Occipital lobe (tissue), 2 donors: ENCODE measurements around the gene SIX5. TPM values are rescaled to one million over a fixed set of nuclear protein-coding genes. Genes with fewer than 3 reads are reported as not detected.

Experiments used
- DNase-seq: peaks from one replicate; lab custom pipeline; 2025; lab: John Stamatoyannopoulos, UW
- total RNA-seq: library from RNA; depleted of rRNA; stranded (reverse); fragments of >200 nt; gene quantifications from one replicate; pipeline ENCODE4 v1.2.3, GENCODE V29; 2014

SIX5 gene
- total RNA-seq, 1 donor from 2014 or later, result 1.2 TPM

DNA sequence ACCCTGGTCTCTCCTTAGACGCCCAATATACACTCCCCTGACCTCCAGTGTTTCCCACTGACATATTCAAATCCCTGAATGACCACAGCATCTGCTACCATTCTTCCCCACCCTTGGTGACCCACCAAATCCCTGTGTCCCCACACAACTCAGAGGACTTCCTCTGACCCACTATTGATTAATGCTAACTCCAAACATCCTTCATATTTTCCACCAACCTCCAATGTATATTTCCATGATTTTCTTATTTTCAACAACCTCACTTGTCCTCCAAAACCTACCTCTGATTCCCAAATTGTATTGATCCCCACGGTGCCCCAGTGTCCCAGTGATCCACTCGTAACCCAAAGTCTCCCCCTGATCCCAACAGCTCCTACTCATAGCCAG, 24.1 kb upstream of the SIX5 start:
- DNase-seq, result no peak

- DNase-seq, result peak; percentile 99
Observed at GRCh38 chr19:45792470-45793177, 23.6 kb upstream of the SIX5 start, which contains the start of gene DMWD. DMWD (minus strand) TSS chr19:45792845; CDS start chr19:45792756, 89 bp downstream.

- DNase-seq, result no peak
Observed at GRCh38 chr19:45791744-45792469, 22.9 kb upstream of the SIX5 start.

DNA sequence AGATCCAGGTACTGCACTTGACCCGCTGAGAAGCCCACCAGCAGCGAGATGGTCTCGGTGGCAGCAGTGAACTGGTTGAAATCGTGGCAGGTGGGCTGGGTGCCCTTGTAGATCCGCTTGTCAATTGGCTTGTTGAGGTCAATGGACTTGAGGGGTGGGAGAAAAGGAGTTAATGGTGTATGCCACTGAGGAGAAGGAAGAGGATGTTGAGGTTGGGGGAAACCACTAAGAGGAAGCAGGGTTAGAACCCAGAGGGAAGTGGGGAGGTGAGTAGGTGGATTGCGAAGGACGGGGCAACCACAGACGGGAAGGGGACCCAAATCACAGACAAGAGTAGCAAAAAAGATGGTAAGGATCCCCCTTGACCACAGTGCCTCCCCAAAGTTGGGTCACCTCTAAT, 21.9 kb upstream of the SIX5 start:
- DNase-seq, result no peak

DNA sequence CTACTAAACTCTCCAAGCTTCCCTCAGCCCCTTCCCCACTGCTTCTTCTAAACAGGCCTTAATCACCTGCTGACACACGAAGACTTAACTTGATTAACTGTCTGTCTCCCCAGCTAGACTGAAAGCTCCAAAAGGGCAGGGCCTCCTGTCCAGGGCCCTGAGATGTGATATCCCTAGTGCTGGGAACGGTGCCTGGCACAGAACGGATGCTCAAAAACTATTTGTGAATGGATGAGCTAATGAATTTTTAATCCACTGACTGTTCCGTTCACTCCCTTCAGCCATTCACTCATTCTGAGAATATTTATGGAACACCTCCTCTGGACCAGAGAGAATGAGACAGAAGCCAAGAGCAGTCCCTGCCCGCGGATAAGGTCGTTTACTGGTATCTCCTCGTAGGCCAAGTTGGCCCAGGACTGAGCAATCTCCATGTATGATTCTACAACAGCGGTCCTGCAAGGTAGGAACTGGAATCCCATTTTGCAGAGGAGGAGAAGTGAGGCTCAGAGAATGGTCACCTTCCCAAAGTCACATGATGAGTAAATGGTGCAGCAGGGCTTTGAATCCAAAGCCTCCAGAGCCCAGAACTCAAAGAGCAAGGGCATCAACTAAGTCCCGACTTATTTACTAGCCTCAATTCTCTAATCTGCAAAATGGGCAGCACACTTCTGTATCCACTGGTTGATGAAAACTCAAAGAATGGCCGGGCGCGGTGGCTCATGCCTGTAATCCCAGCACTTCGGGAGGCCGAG, 20.2 kb upstream of the SIX5 start:
- DNase-seq, result no peak

- DNase-seq, result no peak
Observed at GRCh38 chr19:45786533-45786894, 17.5 kb upstream of the SIX5 start.

DNA sequence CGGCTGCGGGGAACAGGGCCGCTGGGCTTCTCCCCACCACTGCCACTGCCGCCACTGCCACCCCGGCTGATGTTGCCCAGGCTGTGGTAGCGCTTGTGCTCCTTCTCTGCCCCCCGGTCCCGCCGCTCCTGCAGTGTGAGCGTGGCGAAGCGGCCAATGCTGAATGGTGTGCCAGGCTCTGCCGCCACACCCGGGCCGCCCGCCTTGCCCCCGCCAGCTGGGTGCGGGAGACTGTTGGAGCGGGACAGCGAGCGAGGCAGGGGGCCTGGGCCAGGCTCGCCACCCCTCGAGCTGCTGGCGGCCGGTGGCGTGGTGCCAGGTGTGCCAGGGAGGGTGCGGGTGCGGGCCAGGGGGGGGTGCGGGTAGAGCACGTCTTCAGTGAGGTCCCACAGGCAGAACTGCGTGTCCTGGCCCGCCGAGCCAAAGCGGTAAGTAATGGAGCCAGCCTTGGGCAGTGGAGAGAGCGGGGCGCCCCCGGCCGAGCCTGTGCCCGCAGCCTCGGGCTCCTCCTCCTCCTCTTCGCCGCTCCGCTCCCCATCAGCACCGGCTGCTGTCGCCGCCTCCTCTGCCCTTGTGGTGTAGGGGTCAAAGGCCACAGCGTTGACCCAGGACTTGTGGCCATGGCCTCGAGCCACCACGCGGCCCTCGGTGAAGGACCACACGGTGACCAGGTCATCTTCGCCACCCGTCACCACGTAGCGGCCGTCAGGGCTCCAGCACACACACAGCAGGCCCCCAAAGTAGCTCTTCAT, 16.9 kb upstream of the SIX5 start:
- no peak for DNase-seq

DNA sequence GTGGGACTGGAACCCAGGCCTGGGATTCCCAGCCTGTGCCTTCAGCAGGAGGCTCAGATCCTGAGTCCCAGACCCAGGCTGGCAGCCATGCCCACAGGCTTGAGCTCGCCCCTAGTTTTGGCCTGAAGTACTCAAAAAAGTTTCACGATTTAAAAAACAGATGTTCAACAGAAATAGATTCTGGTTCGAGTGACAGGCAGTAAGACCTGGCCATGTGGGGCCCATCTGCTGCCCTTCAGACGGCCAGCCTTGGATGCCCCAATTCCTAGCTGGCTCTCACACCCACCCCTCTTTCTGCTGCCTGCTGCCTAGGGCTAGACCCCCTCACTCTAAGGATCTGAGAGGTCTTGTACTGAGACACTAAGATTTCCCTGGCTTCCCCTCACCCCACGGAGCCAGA, 16.0 kb upstream of the SIX5 start:
- no peak for DNase-seq

DNA sequence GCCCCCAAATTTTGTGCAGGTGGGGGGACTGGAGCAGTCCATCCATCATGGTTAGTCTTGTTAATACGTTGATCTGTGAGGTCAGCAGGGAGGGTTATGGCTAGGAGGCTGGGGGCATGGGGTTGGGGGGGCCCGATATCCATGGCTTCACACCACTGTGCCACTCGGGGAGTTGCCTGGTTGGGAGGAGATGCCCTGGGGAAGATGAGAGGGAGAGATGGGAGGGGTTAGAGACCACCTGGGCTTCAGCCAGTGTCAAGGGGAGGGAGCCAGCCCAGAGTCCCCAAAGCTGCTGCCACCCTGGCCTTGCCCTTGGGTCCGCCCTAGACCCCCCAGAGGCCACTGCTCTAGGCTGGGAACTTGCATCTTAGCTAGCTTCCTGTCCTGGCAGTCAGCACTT, 15.0 kb upstream of the SIX5 start:
- no peak for DNase-seq

DNA sequence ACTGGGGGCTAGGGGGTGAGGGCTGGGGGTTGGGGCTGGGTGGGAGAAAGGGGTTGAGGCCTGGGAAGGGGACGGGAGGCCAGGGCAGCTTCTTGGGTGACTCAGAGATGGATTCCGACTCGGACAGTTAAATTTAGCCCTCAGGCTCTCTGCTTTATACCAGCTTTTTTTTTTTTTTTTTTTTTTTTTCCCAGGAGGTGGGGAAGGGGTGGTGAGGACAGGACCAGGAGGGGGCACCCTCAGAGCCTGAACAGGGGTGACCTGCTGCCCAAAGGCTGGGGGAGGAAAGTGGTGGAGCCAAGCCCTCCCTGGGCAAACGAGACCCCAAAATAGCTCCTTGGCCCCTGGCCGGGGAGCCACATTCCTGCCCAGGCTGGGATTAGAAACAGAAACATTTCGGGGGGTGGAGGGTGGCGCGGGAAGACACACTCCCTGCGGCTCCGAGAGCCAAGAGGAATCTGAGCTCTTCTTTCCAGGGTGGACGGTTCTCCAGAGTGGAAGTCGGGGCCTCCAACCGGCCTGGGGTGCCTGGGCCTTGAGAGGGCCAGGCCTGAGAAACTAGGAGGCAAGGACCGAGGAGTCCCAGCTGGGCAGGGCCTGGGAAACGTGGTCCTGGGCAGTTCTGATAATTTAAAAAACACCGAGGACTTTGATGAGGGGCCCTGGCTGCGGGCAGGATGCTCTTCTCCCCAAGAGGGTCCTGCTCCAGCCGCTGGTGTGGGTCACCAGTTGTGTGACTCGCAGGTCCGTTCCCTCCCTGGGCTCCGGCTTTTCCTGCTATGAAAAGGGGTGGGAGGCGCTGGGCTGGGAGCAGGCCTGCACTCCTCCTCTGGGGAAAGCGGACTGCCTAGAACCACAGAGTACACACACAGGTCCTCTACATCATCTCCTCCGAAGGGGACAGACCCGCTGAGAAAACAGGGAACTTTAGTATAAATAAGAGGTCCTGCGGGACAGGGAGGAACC, 14.1 kb upstream of the SIX5 start:
- no peak for DNase-seq

DNA sequence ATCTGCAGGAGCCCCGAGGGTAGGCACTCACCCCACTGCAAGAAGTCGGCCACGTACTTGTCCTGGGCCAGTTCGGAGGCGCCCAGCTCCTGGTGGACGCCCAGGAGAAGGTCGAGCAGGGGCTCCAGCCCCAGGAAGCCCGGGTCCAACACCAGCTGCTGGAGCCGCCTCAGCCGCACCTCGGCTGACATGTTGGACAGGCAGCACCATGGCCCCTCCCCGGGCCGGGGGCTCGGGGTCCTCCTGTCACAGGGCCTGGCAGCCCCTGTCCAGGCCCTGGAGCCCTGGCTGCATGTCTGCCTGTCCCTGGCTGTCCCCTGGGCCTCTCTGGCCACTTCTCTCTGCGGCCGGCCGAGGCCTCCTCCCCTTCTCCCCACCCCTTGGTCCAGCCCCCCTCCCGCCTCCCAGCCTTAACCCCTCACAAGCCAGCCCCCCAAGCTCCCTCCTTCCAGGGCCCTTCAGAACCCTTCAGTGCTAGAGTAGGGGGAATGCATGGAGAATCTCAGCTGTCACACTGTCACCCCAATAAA, 13.2 kb upstream of the SIX5 start, which contains the start of gene DMPK:
TSS of gene DMPK (minus strand) at position 329 of the 530 bp plus-strand sequence. CDS start at position 191, 138 bp downstream.
- no peak for DNase-seq

DNA sequence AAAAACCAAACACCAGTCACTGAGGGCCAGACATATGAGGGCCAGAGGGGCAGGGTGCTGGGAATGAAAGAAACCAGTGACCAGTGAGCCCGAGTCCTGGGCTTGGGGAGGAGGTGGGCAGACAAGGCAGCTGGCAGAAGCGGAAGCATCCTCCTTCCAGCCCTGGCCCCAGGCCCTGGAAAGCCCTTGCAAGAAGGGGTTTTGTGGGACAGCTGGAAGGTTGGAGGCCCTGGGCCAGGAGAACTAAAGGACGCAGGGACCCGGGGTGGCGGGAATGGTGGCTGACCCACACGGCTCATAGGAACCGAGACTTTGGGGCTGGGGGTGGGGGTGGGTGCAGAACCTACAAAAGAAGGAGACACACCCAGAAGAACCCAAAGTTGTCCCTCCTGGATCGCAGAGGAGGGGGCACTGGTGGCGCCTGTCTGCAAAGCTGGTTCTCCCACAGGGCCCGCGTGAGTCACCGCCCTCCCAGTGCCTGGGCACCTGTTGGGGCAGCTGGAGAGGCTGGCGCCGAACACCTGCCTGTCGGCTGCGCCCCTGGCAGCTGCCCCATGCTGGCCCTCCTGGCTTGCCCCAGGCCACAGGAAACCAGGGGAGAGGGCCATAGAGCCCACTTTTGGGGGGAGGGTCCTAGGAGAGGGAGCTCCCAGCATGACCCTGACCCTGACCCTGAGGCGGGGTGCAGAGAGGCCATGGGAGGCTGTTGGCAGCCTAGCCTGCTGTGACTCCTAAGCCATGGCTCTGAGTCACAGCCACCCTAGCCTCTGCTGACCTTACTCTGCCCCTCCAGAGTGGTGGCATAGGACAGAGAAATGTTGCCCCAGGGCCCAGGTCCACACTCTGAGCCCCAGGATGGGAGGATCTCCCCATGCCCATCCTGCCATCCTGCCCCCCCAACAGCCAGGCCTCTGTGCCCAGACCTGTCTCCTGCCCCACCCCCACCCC, 12.4 kb upstream of the SIX5 start:
- DNase-seq, result no peak

GRCh38 chr19:45780448-45781213, 11.6 kb upstream of the SIX5 start:
- DNase-seq, result no peak

DNA sequence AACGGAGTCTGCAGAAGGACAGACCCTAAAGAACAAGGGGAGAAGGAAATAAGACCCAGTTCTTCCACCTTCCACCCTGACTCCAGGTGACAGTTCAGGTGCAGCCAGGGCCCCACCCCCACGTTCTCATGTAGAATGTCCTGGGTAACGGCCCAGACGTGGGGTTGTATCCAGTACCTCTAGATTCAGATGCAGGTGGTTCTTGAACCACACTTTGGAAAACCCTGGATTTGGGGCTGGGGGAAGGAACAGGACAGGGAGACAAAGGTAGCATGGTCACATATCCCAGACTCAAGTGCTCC, 11.0 kb upstream of the SIX5 start:
- DNase-seq, result no peak

GRCh38 chr19:45779231-45780145, 10.4 kb upstream of the SIX5 start:
- no peak for DNase-seq

GRCh38 chr19:45778010-45778661, 9.1 kb upstream of the SIX5 start:
- DNase-seq, result no peak
